Measurements from ENCODE around the gene GDPD5.

Gene GDPD5

GRCh38 chr11:75389276-75389605 is 136.5 kb downstream of the GDPD5 start:
- no peak overlapping the region for H3K27ac ChIP-seq

DNA sequence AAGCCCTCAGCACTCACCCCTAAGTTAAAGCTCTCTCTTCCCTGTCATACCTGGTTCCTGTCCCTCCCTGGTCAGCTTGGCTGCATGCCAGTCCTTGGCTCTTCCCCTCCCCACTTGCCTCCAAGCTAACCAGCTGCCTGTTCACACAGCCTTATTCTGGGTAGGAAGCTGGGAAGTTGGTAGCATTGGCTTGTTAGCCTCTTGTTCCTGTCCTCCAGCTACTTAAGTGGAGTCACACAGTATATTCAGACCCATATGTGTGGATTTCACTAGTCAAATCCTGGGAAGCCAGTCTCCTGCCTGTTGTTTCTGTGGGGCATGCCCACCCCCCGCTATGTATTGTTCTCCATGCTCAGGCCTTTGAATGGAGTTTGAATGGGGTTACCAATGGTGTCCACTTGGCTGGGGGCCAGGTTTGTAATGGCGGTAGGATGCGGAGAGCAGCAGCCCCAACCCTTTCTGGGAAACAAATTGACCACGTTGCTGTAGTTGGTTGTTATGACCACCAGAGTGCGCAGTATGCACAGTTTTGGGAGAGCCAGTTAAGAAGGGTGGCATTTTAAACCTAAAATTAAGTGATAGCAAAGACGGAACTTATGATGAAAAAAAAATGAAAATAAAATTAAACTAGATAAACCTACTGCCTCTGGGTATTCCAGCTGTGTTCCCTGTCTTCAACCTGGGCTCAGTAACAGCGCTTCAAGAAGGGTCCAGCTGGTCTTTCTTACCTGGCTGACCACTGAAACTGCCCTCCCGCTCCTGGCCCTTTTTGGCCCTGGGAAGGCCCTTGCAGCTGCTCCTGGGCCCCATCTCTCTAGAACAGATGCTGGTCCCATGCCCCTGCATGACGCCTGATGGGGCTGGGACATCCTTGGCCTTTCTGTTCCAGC is 137.1 kb downstream of the GDPD5 start:
- no peak overlapping the region for H3K27ac ChIP-seq
- TF ChIP-seq ZFX (IDR thresholded peaks at IDR 0.05) (no peak), CTCF (conservative IDR thresholded peaks at IDR 0.05) (peak; percentile 95)

More at GRCh38 chr11:75389276-75389605, 136.5 kb downstream of the GDPD5 start:
- TF ChIP-seq CTCF (conservative IDR thresholded peaks at IDR 0.05): no peak
- TF ChIP-seq ZFX (IDR thresholded peaks at IDR 0.05): no peak

GRCh38 chr11:75387736-75388294 is 137.9 kb downstream of the GDPD5 start:
- no peak overlapping the region for H3K27ac ChIP-seq

DNA sequence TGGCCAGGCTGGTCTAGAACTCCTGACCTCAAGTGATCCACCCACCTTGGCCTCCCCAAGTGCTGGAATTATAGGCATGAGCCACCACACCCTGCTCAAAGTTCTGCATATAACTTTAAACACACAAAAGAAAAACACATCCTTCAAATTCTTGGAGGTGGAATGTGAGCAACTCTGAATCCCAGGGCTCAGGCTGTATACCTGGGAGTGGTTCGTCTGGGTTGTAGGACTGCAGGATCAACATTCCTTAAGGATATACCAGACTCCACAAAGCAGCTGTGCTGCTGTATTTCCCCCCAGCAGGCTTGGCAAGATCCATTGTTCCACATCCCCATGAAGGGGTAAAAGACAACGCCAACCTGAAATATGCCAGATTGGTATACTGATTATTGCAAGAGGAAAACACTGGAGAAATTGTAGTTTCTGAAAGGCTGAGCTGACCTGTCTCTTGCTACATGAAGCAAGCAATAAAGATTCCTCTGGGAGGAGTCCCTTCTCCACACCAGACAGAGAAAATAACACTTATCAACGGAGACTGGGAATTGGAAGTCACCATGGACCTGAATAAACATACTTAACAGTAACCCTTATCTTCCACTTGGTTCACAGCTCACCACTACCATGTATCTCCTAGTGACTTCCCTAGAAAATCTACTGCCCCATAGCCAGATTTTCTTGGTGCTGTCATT is 138.7 kb downstream of the GDPD5 start:
- H3K27ac ChIP-seq: no peak overlapping the region
- no peak for TF ChIP-seq ZFX (IDR thresholded peaks at IDR 0.05)
- TF ChIP-seq CTCF (conservative IDR thresholded peaks at IDR 0.05): no peak

More at GRCh38 chr11:75387736-75388294, 137.9 kb downstream of the GDPD5 start:
- TF ChIP-seq CTCF (conservative IDR thresholded peaks at IDR 0.05) (no peak), ZFX (IDR thresholded peaks at IDR 0.05) (no peak)

Measured in C4-2B (cell line).